Pons (tissue), 1 donor: ENCODE data around the gene DRAM1.
A peak's percentile ranks its signal among the peaks of the same experiment; 100 is the strongest.
"Not testable (repeated sequence)": the region's sequence is repeated elsewhere in the genome, so short reads cannot be mapped to it uniquely, and the experiment has no call there.

ENCODE experiments used
- DNase-seq: peaks from one replicate; pipeline ENCODE4 v3.0.0-alpha.2; 2016; ENCODE audit warnings: low spot score

The DRAM1 gene

DNA sequence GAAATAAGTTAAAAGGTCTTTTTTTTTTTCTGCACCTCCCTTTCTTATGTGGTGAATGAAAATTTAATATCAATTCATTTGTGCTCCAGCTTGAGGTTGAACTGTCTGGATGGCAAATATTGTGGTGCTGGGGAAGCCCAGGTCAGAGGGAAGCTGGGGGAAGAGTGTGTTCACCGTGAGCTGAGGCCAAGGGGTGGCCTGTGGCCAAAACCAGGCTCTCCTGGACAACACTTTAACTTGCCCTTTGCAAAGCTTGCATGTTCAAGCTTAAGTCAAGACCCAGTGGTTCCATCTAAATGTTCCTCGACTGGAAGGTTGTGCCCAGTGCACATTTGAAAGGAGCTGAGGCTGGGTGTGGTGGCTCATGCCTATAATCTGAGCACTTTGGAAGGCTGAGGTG lies 28.8 kb downstream of the DRAM1 start:
- no peak for DNase-seq

DNA sequence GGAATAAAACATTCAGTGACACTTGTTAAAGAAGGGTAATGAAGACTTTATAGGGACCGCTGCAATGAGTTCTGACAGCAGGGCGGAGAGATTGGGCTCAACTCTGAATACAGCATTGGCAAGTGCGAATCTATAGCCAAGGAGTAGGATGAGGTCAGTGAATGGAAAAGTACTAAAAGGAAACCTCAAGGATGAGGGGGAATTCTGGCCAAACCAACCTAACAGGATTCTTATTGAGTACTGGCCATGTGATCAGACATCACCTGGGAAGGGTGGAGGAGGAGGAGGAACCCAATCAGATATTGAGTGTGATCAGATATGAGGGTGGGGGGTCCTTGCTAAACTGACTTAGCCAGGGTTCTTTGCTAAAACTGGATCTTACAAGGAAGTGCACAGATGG lies 31.0 kb downstream of the DRAM1 start:
- no peak for DNase-seq

DNA sequence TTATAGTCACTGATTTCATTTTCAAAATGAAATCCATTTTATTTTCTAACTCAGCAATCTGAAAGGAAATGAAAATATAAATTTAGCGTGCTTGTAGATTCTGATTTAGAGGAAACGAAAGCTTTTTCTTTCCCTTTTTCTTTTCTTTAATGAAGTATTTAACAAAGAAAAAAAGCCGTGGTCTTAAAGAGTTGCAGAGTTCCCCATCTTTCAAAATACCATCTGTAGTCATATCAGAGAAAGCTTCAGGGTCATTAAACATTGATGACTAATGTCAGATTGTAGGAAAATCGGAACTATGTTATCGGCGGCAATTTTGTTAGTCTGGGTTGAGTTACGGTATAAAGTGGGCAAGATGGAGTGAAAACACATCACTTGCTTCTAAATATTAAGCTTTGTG lies 32.3 kb downstream of the DRAM1 start:
- DNase-seq = no peak

DNA sequence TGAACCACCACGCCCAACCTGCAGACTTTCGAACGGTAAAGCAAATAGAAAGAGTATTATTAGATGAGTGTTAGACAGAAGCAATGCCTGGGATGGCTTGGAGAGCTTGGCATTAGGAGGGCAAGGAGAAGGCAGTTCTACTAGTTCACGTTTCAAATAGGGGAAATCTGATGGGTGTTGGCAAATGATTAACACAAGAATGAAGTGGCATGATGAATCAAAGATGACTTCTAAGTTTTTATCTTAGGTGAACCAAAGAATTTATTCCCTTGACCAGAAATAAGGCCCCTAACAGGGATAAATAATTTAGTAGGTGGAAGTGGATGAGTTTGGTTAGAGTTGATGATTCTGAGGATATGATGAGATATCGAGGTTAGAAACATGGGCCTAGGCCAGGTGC lies 38.5 kb downstream of the DRAM1 start:
- no peak for DNase-seq

DNA sequence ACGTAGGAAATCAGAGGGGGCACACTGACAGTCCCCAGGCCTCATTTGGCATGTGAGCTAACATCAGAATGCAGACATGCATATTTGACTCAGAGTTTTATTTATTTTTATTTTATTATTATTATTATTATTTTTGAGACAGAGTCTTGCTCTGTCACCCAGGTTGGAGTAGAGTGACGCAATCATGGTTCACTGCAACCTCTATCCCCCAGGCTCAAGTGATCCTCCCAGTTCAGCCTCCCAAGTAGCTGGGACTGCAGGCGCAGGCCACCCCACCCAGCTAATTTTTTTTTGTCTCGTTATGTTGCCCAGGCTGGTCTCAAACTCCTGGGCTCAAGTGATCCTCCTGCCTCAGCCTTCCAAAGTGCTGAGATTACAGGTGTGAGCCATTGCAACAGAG lies 41.4 kb downstream of the DRAM1 start:
- DNase-seq = not testable (repeated sequence)

DNA sequence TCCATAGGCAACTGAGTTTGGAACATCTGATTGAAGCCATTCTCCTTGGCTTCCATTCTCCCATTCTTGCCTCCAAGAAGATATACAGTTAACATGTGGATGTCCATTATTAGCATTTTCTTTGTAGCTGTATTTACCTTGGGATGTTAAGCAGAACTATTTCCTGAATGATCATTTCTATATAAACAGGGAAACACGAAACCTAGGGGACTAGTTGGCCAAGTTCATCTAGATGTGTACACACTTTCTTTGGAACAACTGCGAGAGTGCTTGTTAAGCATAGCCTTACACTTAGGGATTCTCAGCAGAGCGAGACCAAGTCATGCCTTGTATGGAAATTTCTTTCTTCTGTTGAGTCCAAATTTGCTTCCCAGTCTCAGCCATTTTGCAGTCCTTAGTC lies 42.1 kb downstream of the DRAM1 start:
- no peak for DNase-seq

DNA sequence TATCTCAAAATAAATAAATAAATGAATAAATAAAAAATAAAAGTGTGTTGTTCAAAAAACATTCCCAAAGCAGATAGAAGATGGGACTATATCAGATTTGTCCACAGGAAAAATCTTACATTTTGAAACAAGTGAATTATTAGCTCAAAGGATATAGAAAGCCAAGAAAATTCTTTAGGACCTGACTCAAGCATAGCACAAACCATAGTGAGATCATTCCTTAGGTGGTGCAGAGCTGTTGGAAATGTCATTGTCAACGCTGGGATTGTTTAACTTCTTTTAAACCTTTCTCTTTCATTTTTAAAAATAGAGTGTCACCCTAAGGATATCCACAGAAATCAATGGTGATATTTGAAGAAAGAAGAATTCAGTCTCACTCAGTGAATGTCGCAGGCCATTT lies 43.5 kb downstream of the DRAM1 start:
- DNase-seq = no peak

DNA sequence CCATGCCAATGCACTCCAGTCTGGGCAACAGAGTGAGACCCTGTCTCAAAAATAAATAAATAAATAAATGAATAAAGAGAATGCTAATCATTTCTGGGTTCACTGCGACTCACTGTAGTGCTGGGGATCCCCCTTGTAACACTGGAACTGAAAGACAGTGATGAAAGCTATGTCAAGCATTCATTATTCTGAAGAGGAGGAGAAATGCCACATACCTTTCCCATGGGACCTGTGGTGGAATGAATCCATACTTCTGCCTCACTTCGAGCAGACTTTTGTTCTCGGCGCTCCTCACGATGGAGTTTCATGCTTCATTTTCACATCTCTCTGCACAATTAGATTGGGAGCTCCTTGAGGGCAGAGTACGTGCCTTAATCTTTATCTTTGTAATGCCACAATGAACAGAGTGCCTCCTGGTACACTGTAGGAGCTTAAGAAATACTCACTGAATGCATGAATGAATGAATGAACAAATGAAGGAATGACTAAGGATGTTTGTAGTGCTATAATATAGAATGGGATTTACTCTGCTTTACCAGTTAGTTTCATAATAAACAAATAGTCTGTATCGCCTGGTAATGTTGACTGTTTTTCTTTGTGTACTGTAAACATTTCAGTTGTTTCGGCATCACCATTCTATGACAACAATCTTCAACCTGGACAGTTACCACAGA lies 45.8 kb downstream of the DRAM1 start:
- DNase-seq = no peak

DNA sequence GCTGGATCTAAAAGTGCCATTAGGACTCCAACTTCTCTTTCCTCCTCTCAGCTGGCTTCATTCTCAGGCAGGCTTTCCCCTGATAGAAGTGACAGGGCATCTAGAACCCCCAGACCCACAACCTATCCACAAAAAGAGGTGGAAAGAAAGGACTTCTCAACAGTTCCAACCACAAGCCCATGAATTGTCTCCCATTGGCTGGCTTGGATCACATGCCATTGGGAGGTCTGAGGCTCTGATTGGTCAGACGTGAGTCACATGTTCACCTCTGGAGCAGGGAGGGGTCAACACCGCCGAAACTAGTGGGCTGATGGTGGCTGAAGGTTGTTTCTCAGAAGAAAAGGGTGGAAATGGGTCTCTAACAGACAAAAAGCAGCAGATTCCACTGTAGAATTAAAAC lies 47.2 kb downstream of the DRAM1 start:
- DNase-seq = no peak

DNA sequence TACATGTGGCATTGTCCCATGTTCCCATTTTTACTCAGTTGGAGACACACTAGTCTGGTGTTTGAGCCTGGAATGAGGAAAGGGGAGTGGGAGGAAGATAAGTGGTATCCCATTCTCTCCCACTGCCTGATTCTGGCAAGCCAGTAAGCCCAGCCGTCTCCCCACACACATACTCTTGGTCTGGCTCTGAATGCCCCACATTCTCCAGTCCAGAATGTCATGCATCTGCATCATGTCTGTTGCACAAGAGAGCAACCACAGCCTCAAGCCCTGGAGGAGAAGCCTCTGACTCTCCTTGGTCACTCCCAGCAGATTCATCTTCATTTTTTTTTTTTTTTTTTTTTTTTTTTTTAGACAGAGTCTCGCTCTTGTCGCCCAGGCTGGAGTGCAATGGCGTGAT lies 48.0 kb downstream of the DRAM1 start:
- no peak for DNase-seq

DNA sequence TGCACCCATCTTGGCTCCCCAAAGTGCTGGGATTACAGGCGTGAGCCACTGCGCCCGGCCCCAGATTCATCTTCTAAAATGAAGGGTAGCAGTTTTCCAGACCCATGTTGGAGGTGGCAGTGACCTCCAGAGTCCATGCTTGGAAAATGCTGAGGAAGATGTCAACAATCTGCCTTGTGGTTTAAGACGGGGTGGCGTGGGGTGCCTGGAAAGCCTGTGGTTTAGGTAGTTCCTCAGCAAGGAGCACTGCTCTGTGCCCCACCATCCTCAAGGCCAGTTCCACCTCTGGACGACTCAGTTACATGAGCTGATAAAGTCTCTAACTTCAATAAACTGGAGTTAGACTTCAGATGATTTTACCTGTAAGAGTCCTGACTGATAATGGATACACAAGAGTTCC lies 48.6 kb downstream of the DRAM1 start:
- DNase-seq = no peak

DNA sequence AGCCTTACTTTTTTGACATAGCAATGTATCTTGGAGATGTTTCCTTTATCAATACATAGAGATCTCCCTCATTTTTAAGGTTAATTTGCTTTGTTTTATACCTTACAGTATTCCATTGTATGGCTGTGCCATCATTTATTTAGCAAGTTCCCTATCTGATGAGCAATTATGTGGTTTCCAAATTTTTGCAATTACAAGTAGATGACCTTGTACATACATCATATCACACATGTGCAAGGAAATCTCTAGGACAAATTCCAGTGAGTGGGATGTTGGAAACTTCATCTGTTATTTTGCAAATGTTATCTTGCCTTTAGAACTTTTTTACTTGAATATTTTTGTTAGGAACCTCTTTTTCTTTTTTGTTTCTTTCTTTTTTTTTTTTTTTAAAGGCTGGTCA lies 49.7 kb downstream of the DRAM1 start:
- no peak for DNase-seq

DNA sequence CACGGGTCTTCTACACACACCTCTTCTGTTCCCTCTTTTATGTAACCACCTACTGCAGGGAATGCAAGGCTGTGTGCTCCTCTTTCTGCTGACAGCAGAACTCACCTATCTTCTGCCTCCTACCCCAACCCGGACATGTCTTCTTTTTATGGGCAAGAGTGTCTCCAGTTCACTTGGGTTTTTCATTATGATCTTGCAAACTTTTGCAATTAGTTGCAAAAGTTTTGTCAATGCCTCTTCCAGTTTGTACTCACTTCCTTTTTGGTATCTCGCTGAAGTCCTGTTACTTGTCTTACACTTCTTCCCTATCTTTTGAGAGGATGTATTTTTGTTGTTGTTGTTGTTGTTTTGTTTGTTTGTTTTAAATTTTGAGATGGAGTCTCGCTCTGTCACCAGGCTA lies 50.6 kb downstream of the DRAM1 start:
- no peak for DNase-seq

DNA sequence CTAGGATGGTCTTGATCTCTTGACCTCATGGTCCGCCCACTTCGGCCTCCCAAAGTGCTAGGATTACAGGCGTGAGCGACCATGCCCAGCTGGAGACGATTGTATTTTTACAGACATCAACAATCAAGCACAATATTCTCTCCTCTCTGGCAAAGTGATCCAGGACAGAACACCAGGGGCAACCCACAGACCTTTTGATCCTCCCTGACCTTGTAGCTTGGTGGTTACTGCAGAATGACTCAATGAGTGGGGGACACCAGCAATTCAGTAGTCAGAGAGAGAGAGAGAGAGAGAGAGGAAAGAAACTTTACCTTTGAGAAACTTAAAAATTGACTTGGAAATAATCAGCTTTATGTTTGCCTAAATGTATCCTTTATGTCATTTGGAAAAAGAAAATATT lies 51.2 kb downstream of the DRAM1 start:
- no peak for DNase-seq

DNA sequence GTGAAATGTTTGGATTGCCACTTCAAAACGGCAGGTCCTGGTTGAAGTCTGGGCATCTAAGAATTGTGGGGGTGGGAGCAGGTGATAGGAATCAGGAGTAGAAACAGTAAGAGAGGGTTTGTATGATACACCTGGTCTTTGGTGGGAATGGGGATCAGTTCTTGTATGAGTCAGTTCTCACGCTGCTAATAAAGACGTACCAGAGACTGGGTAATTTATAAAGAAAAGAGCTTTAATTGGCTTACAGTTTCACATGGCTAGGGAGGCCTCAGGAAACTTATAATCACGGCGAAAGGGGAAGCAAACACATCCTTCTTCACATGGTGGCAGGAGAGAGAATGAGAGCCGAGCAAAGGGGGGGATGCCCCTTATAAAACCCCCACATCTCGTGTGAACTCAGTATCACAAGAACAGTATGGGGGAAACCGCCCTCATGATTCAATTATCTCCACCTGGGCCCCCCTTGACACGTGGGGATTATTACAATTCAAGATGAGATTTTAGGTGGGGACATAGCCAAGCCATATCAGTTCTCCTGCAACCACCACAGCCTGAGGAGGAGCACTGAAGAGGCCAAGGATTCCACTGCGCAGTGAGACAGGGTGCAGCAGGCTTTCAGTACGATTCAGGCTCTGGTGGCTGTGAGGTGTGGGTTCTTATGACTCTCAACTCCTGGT lies 52.1 kb downstream of the DRAM1 start:
- DNase-seq = no peak

DNA sequence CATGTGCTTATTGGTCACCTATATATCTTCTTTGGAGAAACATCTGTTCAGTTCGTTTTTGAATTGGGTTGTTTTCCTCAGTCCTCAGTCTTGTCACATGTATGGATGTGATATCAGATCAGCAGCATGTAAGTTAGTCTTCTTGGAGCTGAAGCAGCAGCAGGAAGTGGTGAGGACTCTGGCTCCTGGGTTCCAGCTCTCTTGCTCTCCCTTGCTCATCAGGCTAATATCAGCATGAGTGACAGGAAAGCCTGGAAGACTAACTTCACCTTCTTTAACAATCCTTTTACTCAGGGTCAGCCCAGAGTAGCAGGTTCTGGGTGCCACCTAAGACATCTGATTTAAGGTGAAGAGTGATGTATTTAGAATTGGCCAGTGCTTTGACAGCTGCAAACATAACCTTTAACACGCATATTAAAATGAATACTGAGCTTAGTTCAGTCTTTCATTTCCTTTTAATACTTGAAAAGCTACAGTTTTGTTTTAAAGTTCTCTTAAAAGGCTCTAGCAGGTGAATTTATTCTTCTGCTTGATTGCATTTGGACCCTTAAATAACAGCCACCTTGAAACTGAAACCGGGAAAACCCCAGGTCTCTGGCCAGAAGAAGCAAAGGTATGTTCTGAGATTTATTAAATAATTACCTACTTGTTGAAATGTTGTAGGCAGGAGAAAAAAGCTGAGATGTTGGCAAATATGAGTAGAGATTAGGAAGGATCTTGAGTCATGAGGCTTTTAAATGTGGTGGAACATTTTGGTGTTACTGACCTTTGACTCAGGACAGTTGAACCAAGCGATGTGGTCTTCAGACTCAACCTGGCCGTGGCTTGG lies 54.3 kb downstream of the DRAM1 start:
- DNase-seq = no peak

DNA sequence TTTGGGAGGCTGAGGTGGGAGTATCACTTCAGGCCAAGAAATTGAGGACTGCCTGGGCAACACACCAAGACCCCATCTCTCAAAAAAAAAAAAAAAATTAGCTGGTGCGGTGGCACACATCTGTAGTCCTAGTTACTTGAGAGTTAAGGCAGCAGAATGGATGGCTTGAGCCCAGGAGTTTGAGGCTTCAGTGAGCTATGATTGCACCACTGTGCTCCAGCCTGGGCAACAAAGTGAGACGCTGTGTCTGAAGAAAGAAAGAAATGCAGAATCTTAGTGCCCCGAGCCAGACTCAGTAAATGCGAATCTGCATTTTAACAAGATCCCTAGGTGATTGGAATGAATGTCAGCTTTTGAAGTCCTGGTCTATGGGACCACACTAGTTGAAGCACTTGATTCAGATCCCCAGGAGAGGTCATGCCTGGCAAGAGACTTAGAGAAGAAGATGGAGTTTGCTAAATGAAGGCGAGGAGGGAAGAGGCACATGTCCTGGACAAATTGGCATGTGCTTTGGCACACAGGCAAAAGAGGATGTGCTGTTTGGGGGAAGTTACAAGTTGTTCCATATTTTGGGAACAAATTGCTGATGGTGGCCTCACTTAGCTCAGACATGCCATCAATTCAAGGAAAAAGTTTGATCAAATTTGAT lies 56.6 kb downstream of the DRAM1 start:
- no peak for DNase-seq

DNA sequence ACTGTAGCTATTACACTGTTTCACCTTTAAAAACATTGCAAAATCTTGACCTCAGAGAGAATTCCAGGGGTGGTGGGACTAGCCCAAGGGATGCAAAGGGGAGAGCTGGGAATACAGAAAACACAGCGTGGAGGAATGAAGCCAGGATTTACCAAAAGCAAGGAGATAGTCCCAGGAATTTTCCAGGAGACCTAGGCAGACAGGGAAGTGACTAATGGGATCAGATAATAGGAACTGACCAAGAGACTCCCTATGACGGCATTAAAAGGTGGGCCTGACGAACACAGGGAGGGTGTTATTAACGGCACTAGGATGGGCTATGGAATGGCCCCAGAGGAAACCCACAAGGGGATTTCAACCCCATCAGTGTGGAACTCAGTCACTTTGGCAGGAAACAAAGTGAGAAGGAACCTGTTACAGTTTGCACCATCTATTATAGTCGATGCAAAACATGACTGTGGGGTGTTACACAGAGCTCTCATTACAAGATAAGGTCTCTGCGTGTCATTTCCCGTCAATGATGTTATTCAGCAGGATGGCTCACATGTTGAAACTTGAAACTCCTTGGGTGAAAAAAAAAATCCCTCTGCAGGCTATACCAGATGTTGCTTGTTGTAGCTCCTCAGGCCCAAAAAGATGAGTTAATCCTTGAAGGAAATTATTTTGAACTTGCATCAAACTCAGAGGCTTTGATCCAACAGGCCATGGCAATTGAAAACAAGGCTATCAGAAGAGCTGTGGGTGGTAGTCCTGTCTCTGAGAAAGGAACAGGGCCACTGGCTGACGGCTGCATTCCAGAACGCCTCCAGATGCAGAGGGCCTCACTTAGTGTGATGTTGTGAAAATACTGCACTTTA lies 58.7 kb downstream of the DRAM1 start:
- no peak for DNase-seq

DNA sequence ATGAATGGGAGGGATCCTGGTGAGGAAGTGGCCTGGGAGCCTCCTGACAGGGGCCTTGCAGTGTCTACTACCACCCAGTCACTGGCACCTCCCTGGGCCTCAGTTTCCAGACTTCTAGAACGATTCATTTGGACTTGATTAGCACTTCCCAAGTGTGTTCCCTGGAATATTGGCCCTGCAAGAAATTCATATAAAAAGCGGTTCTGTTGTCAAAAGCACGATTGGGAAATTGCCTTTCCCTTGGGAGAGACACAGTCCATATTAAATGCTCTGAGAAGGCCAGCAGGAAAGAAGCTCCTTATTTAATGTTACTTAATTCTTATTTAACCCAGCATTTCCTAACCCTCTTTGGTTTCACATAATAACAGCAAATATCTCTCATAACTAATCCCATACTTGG lies 61.9 kb downstream of the DRAM1 start:
- no peak for DNase-seq

DNA sequence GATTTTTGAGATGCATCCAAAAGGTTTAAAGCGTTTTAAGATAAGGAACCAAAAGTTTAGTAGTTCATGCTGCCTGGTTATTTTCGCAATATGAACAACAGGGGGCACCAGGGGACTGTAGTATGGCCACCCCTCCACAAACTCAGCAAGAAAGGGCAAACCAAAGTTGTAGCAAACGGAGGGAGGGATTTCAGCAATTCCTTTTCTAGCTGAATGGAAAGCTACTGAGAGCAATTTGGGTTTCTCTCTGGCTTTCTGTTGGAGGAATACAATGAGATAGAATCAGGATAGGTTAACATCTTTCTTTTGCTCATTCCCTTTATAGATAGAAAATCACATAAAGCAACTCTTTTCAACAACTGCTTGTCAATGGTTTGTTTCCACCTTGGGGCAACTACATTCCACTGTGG lies 62.5 kb downstream of the DRAM1 start:
- peak; percentile 71 for DNase-seq

DNA sequence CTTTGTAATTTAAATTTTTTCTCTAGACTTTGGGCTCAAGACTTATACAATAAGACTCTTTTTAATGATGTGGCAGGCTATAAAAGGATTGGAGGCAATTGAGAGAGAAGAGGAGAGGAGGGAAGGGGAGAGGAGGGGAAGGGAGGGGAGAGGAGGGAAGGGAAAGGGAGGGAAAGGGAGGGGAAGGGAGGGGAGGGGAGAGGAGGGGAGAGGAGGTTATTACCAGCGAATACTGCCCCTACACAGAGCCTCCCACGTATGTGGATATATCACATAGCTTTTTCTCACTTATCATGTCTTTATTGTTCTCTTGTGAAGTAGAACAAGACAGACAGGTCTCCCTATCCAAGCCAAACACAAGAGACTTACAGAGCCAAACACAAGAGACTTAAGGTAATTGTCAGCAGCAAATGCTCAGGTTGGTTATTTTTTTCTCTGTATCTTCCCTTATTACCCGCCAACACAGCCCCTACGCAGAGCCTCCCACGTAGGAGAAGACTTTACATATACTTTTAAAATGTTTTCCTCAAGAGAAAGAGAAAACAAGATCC lies 63.1 kb downstream of the DRAM1 start:
- DNase-seq = no peak
